NCI-H1092 (cell line): ENCODE data around the gene NRAP.
"Not testable (repeated sequence)": the region's sequence is repeated elsewhere in the genome, so short reads cannot be mapped to it uniquely, and the experiment has no call there.

Experiments used
- DNase-seq: peaks from one replicate; lab custom pipeline; 2025; lab: John Stamatoyannopoulos, UW

Gene NRAP

GRCh38 chr10:113681533-113682470 is 18.0 kb upstream of the NRAP start:
- no peak for DNase-seq

GRCh38 chr10:113680190-113681111 is 16.6 kb upstream of the NRAP start:
- DNase-seq, result no peak

- peak; percentile 21 for DNase-seq
Observed at GRCh38 chr10:113679463-113680189, 15.8 kb upstream of the NRAP start, which contains the start of gene CASP7. Gene CASP7, plus strand, starts transcription at chr10:113679912. Its CDS starts 17,582 bp downstream, at chr10:113697494.

GRCh38 chr10:113666682-113667252 is 2.9 kb upstream of the NRAP start:
- no peak for DNase-seq

- no peak for DNase-seq
Observed at GRCh38 chr10:113665806-113666354, 2.0 kb upstream of the NRAP start.

- no peak for DNase-seq
Observed at GRCh38 chr10:113665352-113665751, 1.5 kb upstream of the NRAP start.

GRCh38 chr10:113663142-113663541 is 699 bp downstream of the NRAP start:
- DNase-seq, result no peak

- no peak for DNase-seq
Observed at GRCh38 chr10:113661332-113661731, 2.5 kb downstream of the NRAP start.

- DNase-seq, result no peak
Observed at GRCh38 chr10:113657544-113657943, 6.3 kb downstream of the NRAP start.

GRCh38 chr10:113656896-113657295 is 6.9 kb downstream of the NRAP start:
- no peak for DNase-seq

- not testable (repeated sequence) for DNase-seq
Observed at GRCh38 chr10:113652456-113652855, 11.4 kb downstream of the NRAP start.

- no peak for DNase-seq
Observed at GRCh38 chr10:113651898-113652297, 11.9 kb downstream of the NRAP start.

- no peak for DNase-seq
Observed at GRCh38 chr10:113651021-113651420, 12.8 kb downstream of the NRAP start.

GRCh38 chr10:113650172-113650571 is 13.7 kb downstream of the NRAP start:
- no peak for DNase-seq

- no peak for DNase-seq
Observed at GRCh38 chr10:113648478-113648877, 15.4 kb downstream of the NRAP start.

- no peak for DNase-seq
Observed at GRCh38 chr10:113647812-113648211, 16.0 kb downstream of the NRAP start.

- no peak for DNase-seq
Observed at GRCh38 chr10:113646336-113647201, 17.3 kb downstream of the NRAP start.

GRCh38 chr10:113644185-113645120 is 19.4 kb downstream of the NRAP start:
- DNase-seq, result no peak

- no peak for DNase-seq
Observed at GRCh38 chr10:113643183-113643582, 20.7 kb downstream of the NRAP start.
